Measurements from ENCODE around the gene SUSD4.

SUSD4 gene

GRCh38 chr1:223175032-223175431 lies 188.9 kb downstream of the SUSD4 start:
- DNase-seq = no peak
